NT2/D1 (cell line): ENCODE results near the gene PASD1.
A peak's percentile ranks its signal among the peaks of the same experiment; 100 is the strongest.

ENCODE experiments used
- DNase-seq: peaks from one replicate; pipeline ENCODE4 v3.0.0-alpha.2; 2011; ENCODE audit warnings: low read depth, low spot score
- H3K27me3 ChIP-seq: 2 replicates; pipeline ENCODE4 v1.6.0; 2011; ENCODE audit warnings: mild to moderate bottlenecking; ENCODE audit not compliant: insufficient read length, insufficient read depth
- H3K36me3 ChIP-seq: 2 replicates; pipeline ENCODE4 v1.6.1; 2011; ENCODE audit warnings: mild to moderate bottlenecking, low read length, mixed read lengths; ENCODE audit not compliant: insufficient read depth, insufficient read length
- H3K4me1 ChIP-seq: 2 replicates; pipeline ENCODE4 v1.5.1; 2011; ENCODE audit not compliant: insufficient read depth, insufficient read length
- H3K4me3 ChIP-seq: 2 replicates; pipeline ENCODE4 v1.5.1; 2011; ENCODE audit warnings: low read depth; ENCODE audit not compliant: insufficient read length
- H3K9ac ChIP-seq: 2 replicates; pipeline ENCODE4 v1.6.0; 2011; ENCODE audit warnings: low read depth; ENCODE audit not compliant: insufficient read length
- H3K9me3 ChIP-seq: 2 replicates; pipeline ENCODE4 v1.5.1; 2011; ENCODE audit warnings: mild to moderate bottlenecking, low read length; ENCODE audit not compliant: insufficient read depth
- SUZ12 ChIP-seq: IDR thresholded peaks from 2 replicates; pipeline ENCODE4 v1.6.1; 2011; ENCODE audit not compliant: insufficient read length, insufficient read depth; ENCODE audit errors: extremely low read depth
- YY1 ChIP-seq: IDR thresholded peaks from 2 replicates; pipeline ENCODE4 v1.6.1; 2011; ENCODE audit not compliant: insufficient read length, insufficient read depth
- ZNF274 ChIP-seq: IDR thresholded peaks from 2 replicates; pipeline ENCODE4 v1.6.1; 2011; ENCODE audit warnings: mild to moderate bottlenecking, low read depth, low read length

Gene PASD1

GRCh38 chrX:151711787-151712186 lies 148.3 kb downstream of the PASD1 start:
- no peak overlapping the region for H3K9ac ChIP-seq
- TF ChIP-seq ZNF274 (no peak), SUZ12 (no peak), YY1 (no peak)
- H3K36me3 ChIP-seq = no peaks in the 10 kb centered on the region
- H3K4me3 ChIP-seq = no peak overlapping the region
- H3K27me3 ChIP-seq = no peaks in the 10 kb centered on the region
- no peaks in the 10 kb centered on the region for H3K9me3 ChIP-seq
- H3K4me1 ChIP-seq = no peaks in the 10 kb centered on the region
- DNase-seq = no peak

GRCh38 chrX:151712253-151712652 lies 148.8 kb downstream of the PASD1 start:
- H3K9me3 ChIP-seq = no peaks in the 10 kb centered on the region
- H3K36me3 ChIP-seq = no peaks in the 10 kb centered on the region
- TF ChIP-seq SUZ12 (no peak), ZNF274 (no peak), YY1 (no peak)
- H3K4me3 ChIP-seq = no peak overlapping the region
- H3K4me1 ChIP-seq = no peaks in the 10 kb centered on the region
- no peaks in the 10 kb centered on the region for H3K27me3 ChIP-seq
- no peak overlapping the region for H3K9ac ChIP-seq
- no peak for DNase-seq

DNA sequence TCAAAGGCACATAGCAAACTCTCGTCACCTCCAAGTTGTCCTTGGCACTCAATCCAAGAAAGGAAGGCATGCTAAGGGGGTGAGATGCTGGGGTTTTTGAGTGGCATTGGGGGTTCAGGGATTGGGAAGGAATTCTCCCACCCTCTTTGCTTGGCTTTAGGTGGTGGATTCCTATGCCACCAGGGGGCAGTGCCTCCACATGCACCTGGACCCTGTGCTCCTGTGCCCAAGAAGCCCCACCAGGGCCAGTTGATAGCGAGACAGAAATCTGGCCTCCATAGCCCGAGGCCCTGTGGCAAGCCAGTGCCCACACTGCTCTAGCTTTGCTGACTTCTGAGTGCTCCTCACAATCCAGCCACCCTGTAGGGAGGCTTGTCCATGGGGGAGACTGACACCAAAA lies 150.4 kb downstream of the PASD1 start:
- Histone ChIP-seq H3K4me1 (no peaks in the 10 kb centered on the region), H3K9me3 (no peaks in the 10 kb centered on the region), H3K4me3 (no peak overlapping the region), H3K36me3 (no peaks in the 10 kb centered on the region), H3K27me3 (no peaks in the 10 kb centered on the region), H3K9ac (no peak overlapping the region)
- no peak for DNase-seq
- TF ChIP-seq SUZ12 (no peak), ZNF274 (no peak), YY1 (no peak)

GRCh38 chrX:151714362-151714761 lies 150.9 kb downstream of the PASD1 start:
- no peaks in the 10 kb centered on the region for H3K9me3 ChIP-seq
- no peaks in the 10 kb centered on the region for H3K27me3 ChIP-seq
- no peaks in the 10 kb centered on the region for H3K4me1 ChIP-seq
- H3K4me3 ChIP-seq = no peak overlapping the region
- no peaks in the 10 kb centered on the region for H3K36me3 ChIP-seq
- TF ChIP-seq SUZ12 (no peak), YY1 (no peak), ZNF274 (no peak)
- no peak overlapping the region for H3K9ac ChIP-seq
- DNase-seq = no peak

DNA sequence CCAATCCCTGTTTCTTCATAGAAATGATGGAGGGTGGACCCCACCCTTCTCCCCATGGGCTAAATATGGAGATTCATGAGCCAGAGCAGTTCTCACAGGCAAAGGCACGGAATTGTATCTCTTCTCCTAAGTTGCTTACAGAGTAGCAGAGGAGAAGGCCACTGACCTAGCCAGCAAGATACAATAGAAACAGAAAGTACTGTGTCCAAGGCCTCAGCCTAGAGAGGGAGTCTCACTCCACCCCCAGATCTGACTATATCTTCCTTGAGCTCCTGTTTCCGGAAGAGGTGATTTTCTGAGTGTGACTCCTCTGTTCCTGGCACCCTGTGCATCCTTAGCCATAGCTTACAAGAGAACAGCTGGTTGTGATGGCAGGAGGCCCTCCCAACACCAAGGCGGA lies 152.3 kb downstream of the PASD1 start, which contains the start of gene FATE1:
Gene FATE1 (plus strand): TSS at position 284 of the 400 bp plus-strand sequence. CDS start 85 bp downstream, at position 369.
- Histone ChIP-seq H3K4me1 (no peaks in the 10 kb centered on the region), H3K9ac (no peak within 1 kb of the TSS), H3K36me3 (no peaks in the 10 kb centered on the region), H3K4me3 (no peak within 1 kb of the TSS), H3K9me3 (no peaks in the 10 kb centered on the region), H3K27me3 (no peaks in the 10 kb centered on the region)
- TF ChIP-seq YY1 (no peak), SUZ12 (no peak), ZNF274 (no peak)
- no peak for DNase-seq

DNA sequence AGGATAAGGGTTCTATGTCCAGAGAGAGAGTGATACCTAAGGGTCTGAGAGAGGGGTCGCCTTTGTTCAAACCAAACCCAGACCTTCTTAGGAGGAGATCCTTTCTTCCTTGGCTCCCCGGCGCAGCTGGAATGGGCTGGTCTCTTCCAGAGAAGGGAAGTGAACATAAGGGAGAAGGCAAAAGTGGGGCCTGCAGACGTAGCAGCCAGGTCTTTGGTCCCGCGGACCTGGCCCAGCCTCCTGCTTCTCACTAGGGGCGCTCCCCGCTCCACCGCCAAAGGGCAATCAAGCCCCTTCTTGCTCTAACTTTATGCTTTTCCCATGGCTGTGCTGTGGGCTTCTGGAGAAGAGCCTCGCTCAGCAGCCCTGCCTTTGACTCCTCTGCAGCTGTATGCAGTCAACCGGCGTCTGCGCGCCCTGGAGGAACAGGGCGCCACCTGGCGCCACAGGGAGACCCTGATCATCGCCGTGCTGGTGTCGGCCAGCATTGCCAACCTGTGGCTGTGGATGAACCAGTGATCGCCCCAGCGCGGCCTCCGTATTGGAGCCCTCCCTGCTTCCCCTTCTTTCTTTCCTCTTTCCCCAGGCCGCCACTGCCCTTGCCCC lies 158.9 kb downstream of the PASD1 start:
- Histone ChIP-seq H3K9me3 (no peaks in the 10 kb centered on the region), H3K4me3 (no peak overlapping the region), H3K4me1 (no peaks in the 10 kb centered on the region), H3K27me3 (no peaks in the 10 kb centered on the region), H3K36me3 (no peaks in the 10 kb centered on the region), H3K9ac (no peak overlapping the region)
- TF ChIP-seq YY1 (no peak), ZNF274 (no peak), SUZ12 (no peak)
- DNase-seq = no peak

DNA sequence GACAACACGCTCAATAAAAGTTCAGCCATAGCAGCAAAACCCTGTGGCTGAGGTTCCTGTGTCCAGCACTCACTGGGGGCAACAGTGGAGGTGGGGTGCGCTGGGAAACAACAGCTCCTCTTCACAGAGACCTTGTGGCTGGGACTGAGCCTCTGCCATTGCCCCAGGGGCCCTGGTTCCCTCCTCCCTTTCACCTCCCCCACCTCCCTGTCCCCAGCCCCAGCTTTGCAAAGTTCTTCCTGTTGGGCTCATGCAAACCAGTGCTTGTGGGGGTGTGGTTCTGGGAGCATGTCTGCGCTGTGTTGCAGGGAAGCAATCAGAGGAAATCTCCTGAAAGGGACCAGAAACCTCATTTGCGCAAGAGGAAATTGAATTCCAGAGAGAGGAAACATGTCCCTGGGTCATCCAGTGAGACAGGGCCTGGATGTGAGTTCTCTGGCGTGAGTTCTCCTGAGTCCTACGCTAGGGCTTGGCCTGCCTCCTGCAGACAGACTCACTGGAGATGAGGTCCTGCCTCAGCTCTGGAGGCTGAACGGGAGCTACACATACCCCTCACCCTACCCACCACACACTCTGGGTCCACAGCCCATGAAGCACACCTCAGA lies 159.8 kb downstream of the PASD1 start:
- Histone ChIP-seq H3K9me3 (no peaks in the 10 kb centered on the region), H3K27me3 (no peaks in the 10 kb centered on the region), H3K4me3 (no peak overlapping the region), H3K9ac (no peak overlapping the region), H3K36me3 (no peaks in the 10 kb centered on the region), H3K4me1 (no peaks in the 10 kb centered on the region)
- TF ChIP-seq YY1 (no peak), ZNF274 (peak; percentile 36; the same call in 1 of the 2 replicates)
- no peak for DNase-seq
